Measurements from ENCODE around the gene POPDC2. TPM values are rescaled to one million over a fixed set of nuclear protein-coding genes. Genes with fewer than 3 reads are reported as not detected.

Gene POPDC2
- total RNA-seq, 1 donor = 0.27 TPM

DNA sequence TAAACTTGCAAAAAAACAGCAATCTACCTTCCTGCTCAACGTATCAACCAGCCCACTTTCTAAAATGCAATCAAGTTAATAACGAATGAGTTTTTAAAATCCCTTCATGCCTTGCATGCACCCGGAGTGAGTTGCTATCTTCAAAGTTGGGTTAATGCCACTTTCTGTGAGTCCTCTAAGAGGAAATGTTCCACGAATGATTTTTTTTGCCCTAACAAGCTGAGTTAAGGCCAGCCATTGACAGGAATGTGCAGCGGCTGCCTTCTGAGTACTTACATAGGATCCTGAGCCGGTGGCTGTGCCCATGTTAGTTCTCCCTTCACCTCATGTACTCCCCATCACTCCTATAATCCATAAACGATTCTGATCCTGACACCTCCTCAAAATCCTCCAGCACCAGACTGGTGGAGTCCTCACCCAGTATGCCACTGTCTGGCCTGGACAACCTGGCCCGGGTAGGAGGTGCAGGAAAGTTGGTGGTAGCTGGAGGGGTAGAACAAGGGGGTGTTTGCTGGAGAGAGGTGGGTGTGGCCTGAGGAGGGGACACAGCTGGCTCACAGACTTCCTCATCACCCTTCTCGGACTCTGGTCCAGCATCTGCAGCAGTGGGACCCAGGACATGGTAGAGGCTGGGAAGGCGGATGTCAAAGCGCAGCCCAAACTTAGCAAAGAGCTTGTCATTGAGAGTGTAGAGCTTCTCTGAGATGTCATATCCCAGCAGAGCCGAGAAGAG is 12.4 kb downstream of the POPDC2 start:
- no peak overlapping the region for H3K4me3 ChIP-seq (ENCODE audit: low read depth, low read length)
- peak; percentile 88 for DNase-seq (ENCODE audit: low read depth)
- TF ChIP-seq, protein P1, sequence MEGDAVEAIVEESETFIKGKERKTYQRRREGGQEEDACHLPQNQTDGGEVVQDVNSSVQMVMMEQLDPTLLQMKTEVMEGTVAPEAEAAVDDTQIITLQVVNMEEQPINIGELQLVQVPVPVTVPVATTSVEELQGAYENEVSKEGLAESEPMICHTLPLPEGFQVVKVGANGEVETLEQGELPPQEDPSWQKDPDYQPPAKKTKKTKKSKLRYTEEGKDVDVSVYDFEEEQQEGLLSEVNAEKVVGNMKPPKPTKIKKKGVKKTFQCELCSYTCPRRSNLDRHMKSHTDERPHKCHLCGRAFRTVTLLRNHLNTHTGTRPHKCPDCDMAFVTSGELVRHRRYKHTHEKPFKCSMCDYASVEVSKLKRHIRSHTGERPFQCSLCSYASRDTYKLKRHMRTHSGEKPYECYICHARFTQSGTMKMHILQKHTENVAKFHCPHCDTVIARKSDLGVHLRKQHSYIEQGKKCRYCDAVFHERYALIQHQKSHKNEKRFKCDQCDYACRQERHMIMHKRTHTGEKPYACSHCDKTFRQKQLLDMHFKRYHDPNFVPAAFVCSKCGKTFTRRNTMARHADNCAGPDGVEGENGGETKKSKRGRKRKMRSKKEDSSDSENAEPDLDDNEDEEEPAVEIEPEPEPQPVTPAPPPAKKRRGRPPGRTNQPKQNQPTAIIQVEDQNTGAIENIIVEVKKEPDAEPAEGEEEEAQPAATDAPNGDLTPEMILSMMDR (IDR thresholded peaks at IDR 0.05; ENCODE audit: insufficient read depth, low read length) = no peak

DNA sequence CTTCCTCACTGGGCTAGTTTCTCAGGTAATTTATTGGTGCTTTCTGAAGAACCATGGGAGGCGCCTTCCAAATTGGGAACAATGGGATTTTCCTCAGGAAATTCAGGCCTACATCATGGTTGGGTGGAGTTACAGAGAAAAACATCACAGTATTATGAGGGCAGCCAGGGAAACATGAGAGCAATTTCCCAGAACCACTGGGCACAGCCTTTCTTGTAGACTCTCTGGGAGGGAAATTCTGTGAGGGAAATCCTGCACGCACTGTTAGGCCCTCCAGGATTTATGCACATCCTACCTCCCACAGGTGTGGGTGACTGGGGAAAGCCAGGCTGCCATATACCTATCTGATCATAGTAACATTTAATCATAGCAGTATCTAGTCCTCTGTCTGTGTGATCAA is 13.2 kb downstream of the POPDC2 start:
- peak; percentile 91 for DNase-seq (ENCODE audit: low read depth)
- TF ChIP-seq, protein P1 (IDR thresholded peaks at IDR 0.05; ENCODE audit: insufficient read depth, low read length) = no peak
- H3K4me3 ChIP-seq (ENCODE audit: low read depth, low read length) = no peak overlapping the region

DNA sequence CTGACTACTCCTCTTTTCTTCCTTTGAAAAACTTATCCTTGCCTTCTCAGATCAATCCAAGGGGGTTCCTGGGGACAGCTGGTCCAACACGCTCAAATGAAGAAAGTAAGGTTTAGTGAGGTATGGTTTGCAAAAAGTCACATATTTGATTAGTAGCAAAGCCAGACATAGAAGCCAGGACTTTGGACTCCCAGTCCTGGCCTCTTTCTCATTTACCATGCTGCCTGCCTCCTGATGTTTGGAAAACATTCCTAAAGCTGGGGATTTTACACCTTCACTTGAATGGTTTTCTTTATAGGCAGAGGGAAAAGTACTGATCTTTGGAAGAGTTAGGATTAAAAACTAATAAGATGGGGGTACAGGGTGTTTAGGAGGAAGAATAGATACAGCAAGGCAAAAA is 14.6 kb downstream of the POPDC2 start:
- no peak for DNase-seq (ENCODE audit: low read depth)
- TF ChIP-seq, protein P1 (IDR thresholded peaks at IDR 0.05; ENCODE audit: insufficient read depth, low read length) = no peak
- no peak overlapping the region for H3K4me3 ChIP-seq (ENCODE audit: low read depth, low read length)

DNA sequence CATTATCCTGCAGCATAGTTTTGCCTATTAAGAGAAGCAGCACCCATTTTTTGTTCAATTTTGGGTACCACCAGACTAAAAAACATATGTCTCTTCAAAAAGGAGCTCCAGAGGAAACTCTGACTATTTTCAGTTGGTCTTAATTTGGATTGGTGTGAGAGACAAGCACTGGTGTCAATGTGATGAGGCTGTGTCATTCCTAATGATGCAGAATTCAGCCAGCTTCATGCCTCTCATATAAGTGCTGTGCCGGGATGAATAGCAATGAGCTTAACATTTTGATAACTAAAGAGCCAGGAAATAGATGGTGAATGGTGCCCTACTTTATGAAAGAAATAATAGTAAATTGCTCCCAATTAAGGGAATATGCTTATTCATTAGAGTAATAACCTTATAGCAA is 15.9 kb downstream of the POPDC2 start:
- TF ChIP-seq, protein P1 (IDR thresholded peaks at IDR 0.05; ENCODE audit: insufficient read depth, low read length) = no peak
- DNase-seq (ENCODE audit: low read depth) = no peak
- no peak overlapping the region for H3K4me3 ChIP-seq (ENCODE audit: low read depth, low read length)

DNA sequence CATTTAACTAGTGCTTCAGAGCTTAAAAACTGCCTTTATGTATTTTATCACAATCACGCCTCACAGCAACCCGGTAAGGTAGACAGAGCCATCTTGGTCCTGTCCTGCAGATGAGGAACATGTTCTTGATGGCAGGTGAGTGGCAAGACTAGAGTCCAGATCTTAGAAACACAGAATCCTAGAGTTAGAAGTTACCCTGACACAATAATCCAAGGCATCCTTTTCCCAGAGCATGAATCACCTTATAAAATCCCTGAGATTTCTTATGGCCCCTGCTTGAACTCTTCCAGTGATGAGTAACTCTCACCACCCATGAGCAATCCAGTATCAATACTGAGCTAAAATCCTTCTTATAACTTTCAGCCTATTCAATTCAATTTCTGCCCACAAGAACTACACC is 16.9 kb downstream of the POPDC2 start:
- TF ChIP-seq, protein P1 (IDR thresholded peaks at IDR 0.05; ENCODE audit: insufficient read depth, low read length) = no peak
- no peak overlapping the region for H3K4me3 ChIP-seq (ENCODE audit: low read depth, low read length)
- peak; percentile 86 for DNase-seq (ENCODE audit: low read depth)

DNA sequence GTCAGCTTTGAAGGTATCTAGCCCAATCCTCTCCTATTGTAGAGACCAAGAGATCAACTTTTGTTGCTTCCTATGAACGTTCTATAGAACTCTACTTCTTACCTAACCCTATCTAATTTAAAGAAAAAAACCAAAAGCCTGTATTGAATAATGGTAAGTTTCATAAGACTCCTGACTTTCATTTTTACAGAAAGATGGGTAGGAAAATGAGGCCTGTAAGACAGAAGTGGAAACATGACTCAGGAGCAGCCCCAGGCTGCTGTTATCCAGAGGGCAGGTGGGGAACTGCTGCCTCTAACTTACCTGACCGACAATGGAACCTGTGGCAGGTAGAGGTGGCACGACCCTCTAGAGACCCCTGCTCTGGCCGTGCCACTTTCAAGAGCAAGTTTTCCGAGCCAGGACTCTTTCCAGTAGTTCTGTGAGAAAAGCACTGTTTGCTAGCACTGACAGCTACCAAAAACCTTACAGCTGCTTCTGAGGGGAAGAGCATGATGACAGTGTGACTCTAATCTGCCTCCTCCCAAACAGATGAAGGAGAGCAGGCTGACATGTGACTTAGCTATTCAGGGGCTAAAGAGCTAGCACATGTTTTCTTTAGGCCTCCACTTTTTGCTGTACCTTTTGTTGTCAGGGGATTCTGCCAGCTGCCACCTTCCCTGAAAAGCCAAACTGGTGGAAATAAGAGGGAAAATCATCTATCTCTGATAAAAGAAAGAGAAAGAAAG is 17.5 kb downstream of the POPDC2 start:
- DNase-seq (ENCODE audit: low read depth) = peak; percentile 58
- no peak overlapping the region for H3K4me3 ChIP-seq (ENCODE audit: low read depth, low read length)
- TF ChIP-seq, protein P1 (IDR thresholded peaks at IDR 0.05; ENCODE audit: insufficient read depth, low read length) = no peak
